HG03432 (cell line): Measurements from ENCODE around the gene P2RX7.

Experiments
- ATAC-seq: cut with Tn5 transposase; IDR thresholded peaks from one replicate; pipeline ENCODE4 v1.9.1; 2021; ENCODE audit warnings: mild to moderate bottlenecking, moderate library complexity; ENCODE audit not compliant: unreplicated experiment

P2RX7 gene

GRCh38 chr12:121110211-121110940 is 22.3 kb upstream of the P2RX7 start:
- peak; percentile 56 for ATAC-seq

GRCh38 chr12:121111684-121112083 is 21.0 kb upstream of the P2RX7 start:
- no peak for ATAC-seq

DNA sequence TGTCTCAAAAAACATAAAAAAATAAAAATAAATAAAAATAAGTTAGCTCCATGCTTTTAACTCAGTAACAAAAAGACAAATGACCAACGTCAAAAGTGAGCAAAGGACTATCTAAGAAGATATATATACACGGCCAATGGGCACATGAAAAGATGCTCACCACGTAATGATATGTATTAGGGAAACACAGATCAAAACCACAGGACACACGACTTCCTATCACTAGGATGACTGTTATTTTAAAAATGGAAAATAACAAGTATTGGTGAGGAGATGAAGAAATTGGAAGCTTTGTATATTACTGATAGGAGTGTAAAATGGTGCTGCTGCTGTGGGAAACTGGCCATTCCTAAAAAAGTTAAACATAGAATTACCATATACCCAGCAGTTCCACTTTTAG is 20.2 kb upstream of the P2RX7 start:
- ATAC-seq, result no peak

GRCh38 chr12:121113057-121113456 is 19.6 kb upstream of the P2RX7 start:
- no peak for ATAC-seq

DNA sequence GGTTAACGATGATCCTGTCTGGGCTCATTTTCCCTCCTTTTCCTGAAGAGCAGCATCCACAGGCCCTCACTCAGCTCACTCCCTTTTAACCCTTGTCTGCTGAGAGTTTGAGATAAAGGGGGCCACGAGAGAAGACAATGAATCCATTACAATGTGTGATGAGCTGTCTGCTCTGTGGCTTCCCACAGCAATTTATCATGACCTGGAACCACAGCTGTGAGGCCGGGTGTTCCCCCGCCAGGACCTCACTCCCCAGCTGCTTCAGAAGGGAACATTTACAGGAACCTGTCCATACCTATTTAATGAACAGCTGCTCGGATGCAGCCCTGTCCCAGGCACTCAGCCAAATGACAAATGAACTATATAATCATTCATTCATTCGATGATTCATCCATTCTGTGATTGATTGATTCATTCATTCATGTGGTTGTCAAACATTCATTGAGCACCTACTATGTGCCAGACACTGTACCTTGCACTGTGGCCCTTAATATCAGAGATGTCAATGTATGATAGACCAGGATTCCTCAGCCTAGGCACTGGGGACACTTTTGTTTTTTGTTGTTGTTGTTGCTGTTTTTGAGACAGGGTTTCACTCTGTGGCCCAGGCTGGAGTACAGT is 18.5 kb upstream of the P2RX7 start:
- no peak for ATAC-seq

DNA sequence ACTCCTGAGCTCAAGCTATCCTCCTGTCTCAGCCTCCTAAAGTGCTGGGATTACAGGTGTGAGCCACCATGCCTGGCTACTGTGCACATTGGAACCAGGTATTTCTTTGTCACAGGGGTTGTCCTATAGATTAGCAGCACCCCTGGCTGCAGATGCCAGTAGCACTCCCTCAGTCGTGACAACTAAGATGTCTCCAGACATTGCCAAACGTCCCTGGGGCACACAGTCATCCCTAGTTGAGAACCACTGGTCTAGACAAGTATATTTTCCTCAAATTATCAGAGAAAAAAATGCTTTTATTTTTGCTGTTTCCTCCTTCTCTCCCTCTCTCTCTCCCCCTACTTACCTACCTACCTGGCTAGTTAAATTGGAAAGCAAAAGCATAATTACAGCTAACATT is 17.9 kb upstream of the P2RX7 start:
- no peak for ATAC-seq

DNA sequence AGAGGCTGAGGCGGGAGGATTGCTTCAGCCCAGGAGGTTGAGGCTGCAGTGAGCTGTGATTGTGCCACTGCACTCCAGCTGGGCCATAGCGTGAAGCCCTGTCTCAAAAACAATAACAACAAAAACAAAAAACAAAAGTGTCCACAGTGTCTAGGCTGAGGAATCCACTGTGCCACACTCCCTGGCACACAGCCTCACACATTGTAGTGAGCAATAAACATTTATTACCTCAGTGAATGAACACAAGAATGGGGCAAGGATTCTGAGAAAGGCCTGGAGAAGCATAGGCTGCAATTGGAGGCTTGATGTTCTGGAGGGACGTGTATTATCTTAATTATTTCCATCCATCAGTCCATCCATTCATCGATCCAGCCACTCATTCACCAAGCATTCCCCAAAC is 17.1 kb upstream of the P2RX7 start:
- no peak for ATAC-seq

DNA sequence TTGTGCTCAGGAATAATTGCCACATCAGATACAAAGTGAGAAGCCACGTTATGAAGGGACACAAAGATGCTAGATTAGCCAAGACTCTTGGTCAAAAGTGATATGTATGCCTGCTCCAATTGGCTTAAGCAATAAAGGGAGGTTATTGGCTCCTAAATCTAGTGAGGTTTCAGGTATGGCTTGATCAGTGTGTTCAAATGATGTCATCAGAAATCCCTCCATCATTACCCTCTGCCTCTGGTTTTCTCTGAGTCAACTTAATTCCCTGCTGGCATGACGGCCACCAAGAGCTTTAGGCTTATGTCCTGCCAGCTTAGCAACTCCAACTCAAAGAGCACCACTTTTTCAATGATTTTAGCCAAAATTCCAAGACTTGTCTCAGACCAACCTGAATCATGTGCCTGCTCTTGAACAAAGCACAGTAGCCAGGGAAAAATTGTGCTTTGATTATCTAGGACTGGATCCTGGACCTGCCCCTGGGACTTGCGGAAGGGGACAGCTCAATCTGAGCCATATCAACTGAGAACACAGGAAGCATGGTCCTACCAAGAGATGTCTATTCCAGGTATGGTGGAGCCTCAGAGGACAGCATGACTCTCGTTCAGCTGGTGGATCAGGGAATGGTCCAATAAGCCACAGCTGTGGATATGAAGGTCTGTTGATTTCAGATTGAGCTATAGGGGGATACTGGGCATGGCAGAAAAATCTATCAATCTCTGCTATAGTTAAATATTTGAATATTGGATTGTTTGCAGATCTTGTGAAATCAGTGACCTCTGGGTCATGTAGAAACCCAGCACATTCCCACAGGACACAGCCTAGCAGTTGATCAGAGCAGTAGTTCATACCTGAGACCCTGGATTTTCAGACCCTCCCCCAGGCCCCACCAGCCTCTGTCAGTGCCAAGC is 16.1 kb upstream of the P2RX7 start:
- ATAC-seq, result no peak

- ATAC-seq, result no peak
Measured at GRCh38 chr12:121117226-121117777, 15.4 kb upstream of the P2RX7 start.

DNA sequence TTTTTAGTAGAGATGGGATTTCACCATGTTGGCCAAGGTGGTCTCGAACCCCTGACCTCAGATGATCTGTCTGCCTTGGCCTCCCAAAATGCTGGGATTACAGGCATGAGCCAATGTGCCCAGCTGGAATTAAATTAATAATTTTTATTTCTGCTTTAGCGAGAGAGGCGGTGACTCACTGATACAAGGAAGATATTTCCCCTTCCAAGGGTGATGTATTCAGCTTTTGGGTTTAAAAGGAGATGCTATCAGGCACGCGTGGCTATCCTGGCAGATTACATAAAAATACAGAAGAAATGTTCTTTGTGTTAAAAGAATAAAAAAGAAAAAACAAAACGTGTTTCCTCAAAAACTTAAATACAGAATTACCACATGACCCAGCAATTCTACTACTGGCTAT is 12.4 kb upstream of the P2RX7 start:
- ATAC-seq, result no peak

DNA sequence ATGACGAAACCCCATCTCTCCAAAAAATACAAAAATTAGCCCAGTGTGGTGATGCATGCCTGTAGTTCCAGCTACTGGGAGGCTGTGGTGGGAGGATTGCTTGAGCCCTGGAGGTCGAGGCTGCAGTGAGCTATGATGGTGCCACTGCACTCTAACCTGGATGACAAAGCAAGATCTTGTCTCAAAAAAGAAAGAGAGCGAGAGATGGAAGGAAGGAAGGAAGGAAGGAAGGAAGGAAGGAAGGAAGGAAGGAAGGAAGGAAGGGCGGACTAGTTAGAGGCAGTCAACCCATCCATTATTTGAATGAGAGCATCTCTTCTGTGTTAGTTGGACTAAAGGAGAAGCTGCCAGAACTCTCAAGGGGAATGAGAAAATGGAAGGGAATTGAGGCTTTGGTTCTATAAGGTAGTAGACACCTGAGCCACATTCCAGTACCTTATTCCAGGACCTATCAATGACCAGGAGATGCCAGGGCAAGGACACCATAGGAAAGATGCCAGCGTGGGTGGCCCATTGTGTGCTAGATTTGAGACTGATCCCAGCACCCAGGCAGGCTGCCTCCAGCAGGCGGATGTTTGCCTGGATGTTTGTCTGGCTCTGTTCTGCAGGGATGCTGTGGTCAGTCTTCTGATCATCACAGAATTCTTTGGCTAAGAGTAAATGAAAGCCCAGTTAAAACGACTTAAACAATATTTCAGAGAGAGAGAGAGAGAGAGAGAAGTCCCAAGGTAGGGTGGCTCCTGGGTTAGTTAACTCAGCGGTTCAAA is 11.5 kb upstream of the P2RX7 start:
- no peak for ATAC-seq

- no peak for ATAC-seq
Measured at GRCh38 chr12:121121805-121122204, 10.9 kb upstream of the P2RX7 start.

DNA sequence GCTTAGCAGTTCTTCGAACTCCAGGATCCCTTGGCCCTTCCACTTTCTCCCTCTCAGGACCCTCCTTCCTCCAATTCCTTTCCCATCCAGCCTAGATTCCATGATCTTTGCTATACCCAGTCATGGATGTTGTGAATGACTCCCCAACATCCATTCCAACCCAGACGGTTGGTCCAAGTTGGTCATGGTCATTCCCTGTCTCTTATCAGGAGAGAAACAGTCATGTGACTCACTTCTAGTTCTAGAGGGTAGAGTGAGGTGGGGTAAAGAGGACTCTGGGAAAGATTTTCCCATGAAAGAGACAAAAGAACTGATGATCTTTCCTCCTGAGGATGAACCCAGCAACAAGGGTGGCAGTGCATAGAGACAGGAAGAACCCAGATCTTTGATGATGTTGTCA is 9.2 kb upstream of the P2RX7 start:
- no peak for ATAC-seq

DNA sequence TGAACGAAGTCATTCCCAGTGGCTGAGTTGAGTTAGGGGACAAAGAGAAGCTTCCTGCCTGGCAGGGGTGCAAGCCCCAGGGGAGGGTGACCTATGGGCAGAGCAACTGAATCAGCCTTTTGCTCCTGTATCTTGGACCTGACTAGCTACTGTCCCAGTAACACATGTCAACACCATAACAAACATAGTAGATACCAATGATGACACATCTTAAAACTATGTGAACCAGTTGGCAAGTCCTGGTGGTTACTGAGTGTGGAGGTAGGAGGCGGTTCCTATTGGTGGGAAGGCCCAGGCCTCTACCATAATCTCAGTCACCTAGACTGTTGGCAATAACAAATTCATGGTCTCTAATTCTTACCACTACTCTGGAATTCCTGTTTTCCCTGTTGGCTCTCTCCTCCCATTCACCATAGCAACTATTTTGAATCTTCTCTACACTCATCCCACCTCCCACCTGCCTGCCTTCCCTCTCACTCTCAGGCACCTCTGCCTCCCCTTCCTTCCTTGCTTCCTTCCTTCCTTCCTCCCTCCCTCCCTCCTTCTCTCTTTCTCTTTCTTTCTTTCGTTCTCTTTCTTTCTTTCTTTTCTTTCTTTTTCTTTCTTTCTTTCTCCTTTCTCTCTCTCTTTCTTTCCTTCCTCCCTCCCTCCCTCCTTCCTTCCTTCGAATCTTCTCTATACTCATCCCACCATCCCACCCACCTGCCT is 8.1 kb upstream of the P2RX7 start:
- ATAC-seq, result no peak

DNA sequence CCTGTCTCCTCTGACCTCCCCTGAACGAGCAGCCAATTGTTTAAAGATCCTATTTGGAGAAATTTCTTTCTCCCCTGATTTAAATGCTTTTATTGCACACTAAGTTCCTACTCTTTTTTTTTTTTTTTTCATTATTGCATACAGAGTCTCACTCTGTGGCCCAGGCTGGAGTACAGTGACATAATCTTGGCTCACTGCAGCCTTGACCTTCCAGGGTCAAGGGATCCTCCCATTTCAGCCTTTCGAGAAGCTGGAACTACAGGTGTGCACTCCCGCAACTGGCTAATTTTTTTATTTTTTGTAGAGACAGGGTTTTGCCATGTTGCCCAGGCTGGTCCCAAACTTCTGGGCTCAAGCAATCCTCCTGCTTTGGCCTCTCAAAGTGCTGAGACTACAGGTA is 5.2 kb upstream of the P2RX7 start:
- ATAC-seq, result no peak

DNA sequence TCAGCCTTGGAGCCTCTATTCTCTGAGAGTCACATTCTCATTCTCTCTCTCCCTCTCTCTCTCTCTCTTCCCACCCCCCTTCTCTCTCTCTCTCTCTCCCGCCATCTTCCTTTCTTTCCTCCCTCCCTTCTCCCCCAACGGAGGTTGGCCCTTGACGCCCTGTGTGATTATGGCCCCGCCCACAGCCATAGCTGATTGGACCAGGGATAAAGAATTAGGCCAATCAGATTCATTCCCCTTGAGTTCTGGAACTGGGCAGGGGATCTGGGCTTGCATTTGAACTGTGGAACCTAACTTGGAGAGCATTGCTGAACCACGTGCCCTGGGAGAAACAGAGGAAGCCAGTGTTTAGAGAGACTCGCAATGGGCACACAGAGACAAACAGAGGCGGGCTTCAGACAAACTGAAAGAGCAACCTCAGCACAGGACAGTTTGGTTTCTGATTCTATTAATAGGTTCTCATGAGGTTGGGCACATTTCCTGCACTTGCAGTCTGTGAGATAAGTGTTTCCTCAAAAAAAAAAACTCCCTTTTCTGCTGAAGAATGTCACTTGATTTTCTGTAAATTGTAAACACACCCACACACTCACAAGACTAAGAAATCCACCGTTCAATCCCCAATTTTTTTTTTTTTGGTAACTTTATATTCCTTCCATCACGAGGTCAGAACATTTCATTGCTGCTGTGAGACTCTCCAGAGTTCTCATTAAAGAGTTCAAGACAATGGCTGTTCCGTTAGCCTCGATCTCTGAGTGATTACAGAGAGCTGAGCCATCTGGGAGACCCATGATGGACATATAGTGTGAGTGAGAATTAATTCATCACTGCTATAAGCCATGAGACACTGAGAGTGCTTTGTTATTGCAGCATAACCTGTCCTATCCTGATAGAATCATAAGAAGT is 3.5 kb upstream of the P2RX7 start:
- ATAC-seq, result peak; percentile 81

DNA sequence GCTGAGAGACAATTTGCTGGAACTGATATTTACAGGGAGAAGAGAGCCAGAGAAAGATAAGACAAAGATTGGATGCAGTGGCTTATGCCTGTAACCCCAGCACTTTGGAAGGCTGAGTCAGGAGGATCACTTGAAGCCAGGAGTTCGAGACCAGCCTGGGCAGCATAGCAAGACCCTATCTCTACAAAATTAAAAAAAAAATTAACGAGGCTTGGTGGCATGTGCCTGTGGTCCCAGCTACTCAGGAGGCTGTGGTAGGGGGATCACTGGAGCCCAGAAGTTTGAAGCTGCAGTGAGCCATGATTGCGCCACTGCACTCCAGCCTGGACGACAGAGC is 2.9 kb upstream of the P2RX7 start:
- ATAC-seq, result no peak

DNA sequence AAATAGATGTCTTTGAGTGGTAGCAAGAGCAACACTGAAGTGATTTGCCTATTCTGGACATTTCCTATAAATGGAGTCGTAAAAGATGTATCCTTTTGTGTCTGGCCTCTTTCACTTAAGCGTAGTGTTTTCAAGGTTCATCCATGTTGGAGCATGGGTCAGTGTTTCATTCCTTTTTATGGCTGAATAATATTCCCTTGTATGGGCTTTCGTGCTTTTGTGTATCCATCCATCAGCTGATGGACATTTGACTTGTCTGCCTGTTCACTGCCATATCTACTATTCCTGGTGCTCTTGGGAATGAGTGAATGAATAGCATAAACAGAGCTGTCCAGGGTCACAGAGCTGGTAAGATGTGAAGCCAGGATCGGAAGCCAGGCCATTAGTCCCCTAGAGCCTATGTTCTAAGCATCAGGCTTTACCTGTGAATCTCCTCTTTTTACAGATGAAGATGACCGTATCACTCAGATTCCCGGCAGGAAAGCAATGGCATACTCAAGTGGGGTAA is 1.8 kb upstream of the P2RX7 start:
- ATAC-seq, result no peak

DNA sequence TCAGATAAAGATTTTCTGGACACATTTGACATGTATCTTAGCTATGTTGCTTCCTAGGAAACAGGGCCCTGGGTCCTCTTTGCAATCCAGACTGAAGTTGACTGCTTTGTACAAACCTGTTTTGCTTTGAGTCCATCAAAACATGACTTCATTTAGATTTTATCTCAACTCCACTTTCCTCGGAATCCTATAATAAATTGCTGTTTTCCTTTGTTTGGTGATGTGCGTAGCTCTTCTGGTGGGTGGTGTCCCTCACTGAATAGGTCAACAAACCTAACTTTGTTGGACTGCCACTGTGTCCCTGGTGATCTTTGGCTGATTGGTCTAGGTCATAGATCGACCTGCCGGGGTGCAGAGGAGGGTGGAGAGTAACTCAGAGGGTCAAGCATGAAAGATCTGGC is 735 bp upstream of the P2RX7 start:
- no peak for ATAC-seq
